Karpas-422 (cell line): Measurements from ENCODE around the gene TMEM190. TPM values are rescaled to one million over a fixed set of nuclear protein-coding genes. Genes with fewer than 3 reads are reported as not detected.

Source experiments
- DNase-seq: peaks from one replicate; pipeline ENCODE4 v3.0.0-alpha.2; 2015
- H2AFZ ChIP-seq: fragments of 200-600 bp; sonication (generic); 2 replicates; pipeline ENCODE4 v1.6.1; 2014; ENCODE audit warnings: antibody characterized with exemption, low read length, mixed read lengths
- H3K27ac ChIP-seq: fragments of 200-600 bp; sonication (generic); 2 replicates; pipeline ENCODE4 v1.5.1; 2014; ENCODE audit warnings: mild to moderate bottlenecking, low read length, moderate library complexity
- H3K27me3 ChIP-seq: fragments of 200-600 bp; sonication (generic); 2 replicates; pipeline ENCODE4 v1.6.1; 2014; ENCODE audit warnings: low read length, mixed read lengths
- H3K36me3 ChIP-seq: fragments of 200-600 bp; sonication (generic); 2 replicates; pipeline ENCODE4 v1.6.1; 2014; ENCODE audit warnings: low read length, mixed read lengths; ENCODE audit not compliant: insufficient read depth
- H3K4me1 ChIP-seq: fragments of 200-600 bp; sonication (generic); 2 replicates; pipeline ENCODE4 v1.6.1; 2014; ENCODE audit warnings: mild to moderate bottlenecking, low read length, mixed read lengths
- H3K4me2 ChIP-seq: fragments of 200-600 bp; sonication (generic); 2 replicates; pipeline ENCODE4 v1.6.1; 2014; ENCODE audit warnings: low read length, low read depth, mild to moderate bottlenecking; ENCODE audit not compliant: poor library complexity, severe bottlenecking
- H3K4me3 ChIP-seq: fragments of 200-600 bp; sonication (generic); 2 replicates; pipeline ENCODE4 v1.5.1; 2014; ENCODE audit warnings: mild to moderate bottlenecking, antibody characterized with exemption, low read length, mixed read lengths
- H3K79me2 ChIP-seq: fragments of 200-600 bp; sonication (generic); 2 replicates; pipeline ENCODE4 v1.6.1; 2014; ENCODE audit warnings: mild to moderate bottlenecking, low read length, mixed read lengths
- H3K9ac ChIP-seq: fragments of 200-600 bp; sonication (generic); 2 replicates; pipeline ENCODE4 v1.6.0; 2014; ENCODE audit warnings: low read length
- H3K9me2 ChIP-seq: fragments of 200-600 bp; sonication (generic), shearing (Covaris generic); replicated peaks from 2 replicates; pipeline ENCODE4 v1.6.0; 2014; ENCODE audit warnings: mild to moderate bottlenecking, low read length, moderate library complexity; ENCODE audit not compliant: insufficient read depth
- H3K9me3 ChIP-seq: fragments of 300-700, 200-600 bp; sonication (generic); 2 replicates; pipeline ENCODE4 v1.6.1; 2014; ENCODE audit warnings: low read length, mixed read lengths
- H4K20me1 ChIP-seq: fragments of 200-600 bp; sonication (generic); 2 replicates; pipeline ENCODE4 v1.6.1; 2014; ENCODE audit warnings: mild to moderate bottlenecking, antibody characterized with exemption, low read length, low read depth; ENCODE audit not compliant: insufficient read depth
- total RNA-seq: library from RNA; depleted of rRNA; stranded (reverse); fragments of >200 nt; shearing (Covaris generic); gene quantifications from 2 replicates; pipeline ENCODE4 v1.2.3, GENCODE V29; 2014; ENCODE audit warnings: low replicate concordance; rRNA removed

The TMEM190 gene
- total RNA-seq, 1 experiment from 2014 or later = not detected

- no peaks in the 10 kb centered on the region for H3K79me2 ChIP-seq
- no peaks in the 10 kb centered on the region for H3K9me3 ChIP-seq
- no peak overlapping the region for H3K27ac ChIP-seq
- H2AFZ ChIP-seq = no peak overlapping the region
- H3K9me2 ChIP-seq = no peaks in the 10 kb centered on the region
- H3K9ac ChIP-seq = no peak overlapping the region
- no peak for DNase-seq
- H3K4me2 ChIP-seq = no peak overlapping the region
- no peak overlapping the region for H3K4me3 ChIP-seq
- H4K20me1 ChIP-seq = no peaks in the 10 kb centered on the region
- peaks cover 2% of the 10 kb centered on the region; the same call in 1 of the 2 replicates for H3K27me3 ChIP-seq
- no peaks in the 10 kb centered on the region for H3K36me3 ChIP-seq
- H3K4me1 ChIP-seq = no peaks in the 10 kb centered on the region
These were observed 46.8 kb downstream of the TMEM190 start for GRCh38 chr19:55423225-55424005.

- no peak for DNase-seq
- Histone ChIP-seq H3K79me2 (no peaks in the 10 kb centered on the region), H4K20me1 (no peaks in the 10 kb centered on the region), H3K9me3 (no peaks in the 10 kb centered on the region), H3K9ac (no peak overlapping the region), H2AFZ (no peak overlapping the region), H3K4me3 (no peak overlapping the region), H3K27ac (no peak overlapping the region), H3K36me3 (no peaks in the 10 kb centered on the region), H3K27me3 (0 out of 2 replicates have a peak, but pooled peaks cover 2% of the 10 kb centered on the region), H3K4me2 (no peak overlapping the region), H3K4me1 (no peaks in the 10 kb centered on the region), H3K9me2 (no peaks in the 10 kb centered on the region)
These were observed 47.9 kb downstream of the TMEM190 start for GRCh38 chr19:55424518-55424917.

GRCh38 chr19:55426042-55426441 is 49.4 kb downstream of the TMEM190 start:
- H3K9me3 ChIP-seq = no peaks in the 10 kb centered on the region
- no peak for DNase-seq
- H3K36me3 ChIP-seq = no peaks in the 10 kb centered on the region
- H3K4me3 ChIP-seq = no peak overlapping the region
- H3K4me1 ChIP-seq = no peaks in the 10 kb centered on the region
- H3K79me2 ChIP-seq = no peaks in the 10 kb centered on the region
- no peak overlapping the region for H3K4me2 ChIP-seq
- H2AFZ ChIP-seq = no peak overlapping the region
- H3K27ac ChIP-seq = no peak overlapping the region
- H3K9ac ChIP-seq = no peak overlapping the region
- H3K27me3 ChIP-seq = 0 out of 2 replicates have a peak, but pooled peaks cover 2% of the 10 kb centered on the region
- no peaks in the 10 kb centered on the region for H3K9me2 ChIP-seq
- no peaks in the 10 kb centered on the region for H4K20me1 ChIP-seq

Other genes with a start within 250 kb of the TMEM190 start
- gene TNNT1, start 227.6 kb upstream of the TMEM190 start, total RNA-seq = 10.4 and 39.0 TPM in 2 replicates
- gene TNNI3, start 219.1 kb upstream of the TMEM190 start, total RNA-seq = 0.93 and 1.2 TPM in 2 replicates
- 2.5 and 4.2 TPM in 2 replicates for gene DNAAF3, start 210.2 kb upstream of the TMEM190 start, total RNA-seq
- gene SYT5, start 196.5 kb upstream of the TMEM190 start, total RNA-seq = not detected in 2 replicates
- 1.4 TPM in 1 of 2 replicates, not detected in the other for gene PTPRH, start 167.3 kb upstream of the TMEM190 start, total RNA-seq
- gene TMEM86B, start 148.1 kb upstream of the TMEM190 start, total RNA-seq = 7.8 and 9.5 TPM in 2 replicates
- gene PPP6R1, start 117.8 kb upstream of the TMEM190 start, total RNA-seq = 134 and 231 TPM in 2 replicates
- gene HSPBP1, start 96.7 kb upstream of the TMEM190 start, total RNA-seq = 35.0 and 62.5 TPM in 2 replicates
- 15.5 and 31.0 TPM in 2 replicates for gene BRSK1, start 92.8 kb upstream of the TMEM190 start, total RNA-seq
- 0.61 TPM in 1 of 2 replicates, not detected in the other for gene TMEM150B, start 51.5 kb upstream of the TMEM190 start, total RNA-seq
- 10.3 and 46.1 TPM in 2 replicates for gene KMT5C, start 37.0 kb upstream of the TMEM190 start, total RNA-seq
- not detected in 2 replicates for gene COX6B2, start 22.1 kb upstream of the TMEM190 start, total RNA-seq
- not detected in 2 replicates for gene GARIN5B, start 13.6 kb upstream of the TMEM190 start, total RNA-seq
- 0.40 and 0.41 TPM in 2 replicates for gene IL11, start 6.4 kb upstream of the TMEM190 start, total RNA-seq
- gene TMEM238, start 7.5 kb downstream of the TMEM190 start, total RNA-seq = 0.89 and 8.0 TPM in 2 replicates
- gene RPL28, start 9.1 kb downstream of the TMEM190 start, total RNA-seq = 959 and 1,311 TPM in 2 replicates
- gene UBE2S, start 31.0 kb downstream of the TMEM190 start, total RNA-seq = 291 and 1,094 TPM in 2 replicates
- not detected in 2 replicates for gene SHISA7, start 66.5 kb downstream of the TMEM190 start, total RNA-seq
- 102 and 151 TPM in 2 replicates for gene ISOC2, start 84.8 kb downstream of the TMEM190 start, total RNA-seq
- not detected in 2 replicates for gene C19orf85, start 87.9 kb downstream of the TMEM190 start, total RNA-seq
- gene ZNF628, start 99.8 kb downstream of the TMEM190 start, total RNA-seq = 1.1 and 6.2 TPM in 2 replicates
- gene NAT14, start 108.4 kb downstream of the TMEM190 start, total RNA-seq = 29.7 and 57.2 TPM in 2 replicates
- 1.0 TPM in 1 of 2 replicates, not detected in the other for gene SSC5D, start 111.6 kb downstream of the TMEM190 start, total RNA-seq
- gene SBK2, start 160.3 kb downstream of the TMEM190 start, total RNA-seq = not detected in 2 replicates
- not detected in 2 replicates for gene SBK3, start 168.7 kb downstream of the TMEM190 start, total RNA-seq
- gene ZNF579, start 204.0 kb downstream of the TMEM190 start, total RNA-seq = 5.0 and 8.5 TPM in 2 replicates
- gene FIZ1, start 222.7 kb downstream of the TMEM190 start, total RNA-seq = 6.4 and 12.2 TPM in 2 replicates
- 8.4 and 20.3 TPM in 2 replicates for gene ZNF524, start 223.5 kb downstream of the TMEM190 start, total RNA-seq
- gene ZNF865, start 228.8 kb downstream of the TMEM190 start, total RNA-seq = 3.6 and 8.6 TPM in 2 replicates
- gene ZNF784, start 247.7 kb downstream of the TMEM190 start, total RNA-seq = 2.8 and 3.5 TPM in 2 replicates